Neural cell (in vitro differentiated cells): Measurements from ENCODE around the gene CLCNKB.

ENCODE experiments used
- EP300 ChIP-seq: fragments of 450-650 bp; conservative IDR thresholded peaks from 2 replicates; pipeline ENCODE4 v1.6.1; 2014; ENCODE audit warnings: antibody characterized with exemption, mild to moderate bottlenecking, moderate library complexity; ENCODE audit not compliant: poor library complexity, severe bottlenecking
- EZH2 ChIP-seq: fragments of 200-600, 300-800 bp; shearing (Covaris generic), sonication (generic); IDR thresholded peaks from 2 replicates; pipeline ENCODE4 v1.6.1; 2014; ENCODE audit warnings: antibody characterized with exemption, low read length, borderline replicate concordance, mild to moderate bottlenecking; ENCODE audit not compliant: insufficient read depth, poor library complexity, severe bottlenecking
- POLR2AphosphoS5 ChIP-seq: IDR thresholded peaks from 2 replicates; pipeline ENCODE4 v1.6.1; 2012
- RAD21 ChIP-seq: fragments of 450-650 bp; conservative IDR thresholded peaks from 2 replicates; pipeline ENCODE4 v1.6.1; 2014; ENCODE audit warnings: antibody characterized with exemption, mild to moderate bottlenecking, moderate library complexity
- SMC3 ChIP-seq: fragments of 450-650 bp; conservative IDR thresholded peaks from 2 replicates; pipeline ENCODE4 v1.6.1; 2014; ENCODE audit warnings: antibody characterized with exemption, mild to moderate bottlenecking, moderate library complexity; ENCODE audit not compliant: poor library complexity
- TAF1 ChIP-seq: IDR thresholded peaks from 2 replicates; pipeline ENCODE4 v1.6.1; 2012; ENCODE audit warnings: low read depth
- TF ChIP-seq, protein P1 (sequence below): fragments of 450-650 bp; IDR thresholded peaks from 2 replicates; pipeline ENCODE4 v1.5.1; 2014; ENCODE audit warnings: antibody characterized with exemption, mild to moderate bottlenecking, moderate library complexity; ENCODE audit not compliant: poor library complexity, severe bottlenecking
- TF ChIP-seq, protein P2 (sequence below): IDR thresholded peaks from 2 replicates; pipeline ENCODE4 v1.6.1; 2012; ENCODE audit warnings: borderline replicate concordance

DNA sequence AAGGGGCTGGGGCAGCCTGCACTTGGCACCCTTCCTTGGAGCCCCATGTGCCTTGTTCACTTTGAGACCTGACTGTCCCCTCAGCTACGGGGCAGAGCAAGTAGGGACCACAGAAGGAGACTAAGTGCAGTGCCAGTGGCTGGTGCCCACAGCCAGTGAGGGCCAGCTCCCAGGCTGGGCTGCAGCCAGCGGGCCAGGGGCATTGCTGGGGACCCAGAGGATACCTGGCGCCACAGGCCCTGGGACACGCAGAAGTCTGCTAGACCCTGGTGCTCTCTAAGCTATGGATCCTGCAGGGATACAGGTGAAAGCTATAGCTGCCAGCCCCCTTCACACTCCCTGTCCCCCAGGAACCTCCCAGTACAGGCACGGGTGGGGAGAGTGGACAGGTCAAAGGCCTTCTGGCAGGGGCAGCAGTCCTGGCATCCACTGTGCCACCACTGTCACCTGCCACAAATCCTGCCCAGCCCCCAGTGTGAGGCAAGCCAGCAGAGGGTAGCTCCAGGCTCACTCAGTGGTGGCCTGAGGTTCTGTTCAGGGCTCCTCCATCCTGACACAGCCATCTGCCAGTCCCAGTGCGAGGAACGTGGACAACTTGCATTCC lies 20.4 kb upstream of the CLCNKB start:
- TF ChIP-seq, protein P1, sequence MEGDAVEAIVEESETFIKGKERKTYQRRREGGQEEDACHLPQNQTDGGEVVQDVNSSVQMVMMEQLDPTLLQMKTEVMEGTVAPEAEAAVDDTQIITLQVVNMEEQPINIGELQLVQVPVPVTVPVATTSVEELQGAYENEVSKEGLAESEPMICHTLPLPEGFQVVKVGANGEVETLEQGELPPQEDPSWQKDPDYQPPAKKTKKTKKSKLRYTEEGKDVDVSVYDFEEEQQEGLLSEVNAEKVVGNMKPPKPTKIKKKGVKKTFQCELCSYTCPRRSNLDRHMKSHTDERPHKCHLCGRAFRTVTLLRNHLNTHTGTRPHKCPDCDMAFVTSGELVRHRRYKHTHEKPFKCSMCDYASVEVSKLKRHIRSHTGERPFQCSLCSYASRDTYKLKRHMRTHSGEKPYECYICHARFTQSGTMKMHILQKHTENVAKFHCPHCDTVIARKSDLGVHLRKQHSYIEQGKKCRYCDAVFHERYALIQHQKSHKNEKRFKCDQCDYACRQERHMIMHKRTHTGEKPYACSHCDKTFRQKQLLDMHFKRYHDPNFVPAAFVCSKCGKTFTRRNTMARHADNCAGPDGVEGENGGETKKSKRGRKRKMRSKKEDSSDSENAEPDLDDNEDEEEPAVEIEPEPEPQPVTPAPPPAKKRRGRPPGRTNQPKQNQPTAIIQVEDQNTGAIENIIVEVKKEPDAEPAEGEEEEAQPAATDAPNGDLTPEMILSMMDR: no peak
- TF ChIP-seq, protein P2, sequence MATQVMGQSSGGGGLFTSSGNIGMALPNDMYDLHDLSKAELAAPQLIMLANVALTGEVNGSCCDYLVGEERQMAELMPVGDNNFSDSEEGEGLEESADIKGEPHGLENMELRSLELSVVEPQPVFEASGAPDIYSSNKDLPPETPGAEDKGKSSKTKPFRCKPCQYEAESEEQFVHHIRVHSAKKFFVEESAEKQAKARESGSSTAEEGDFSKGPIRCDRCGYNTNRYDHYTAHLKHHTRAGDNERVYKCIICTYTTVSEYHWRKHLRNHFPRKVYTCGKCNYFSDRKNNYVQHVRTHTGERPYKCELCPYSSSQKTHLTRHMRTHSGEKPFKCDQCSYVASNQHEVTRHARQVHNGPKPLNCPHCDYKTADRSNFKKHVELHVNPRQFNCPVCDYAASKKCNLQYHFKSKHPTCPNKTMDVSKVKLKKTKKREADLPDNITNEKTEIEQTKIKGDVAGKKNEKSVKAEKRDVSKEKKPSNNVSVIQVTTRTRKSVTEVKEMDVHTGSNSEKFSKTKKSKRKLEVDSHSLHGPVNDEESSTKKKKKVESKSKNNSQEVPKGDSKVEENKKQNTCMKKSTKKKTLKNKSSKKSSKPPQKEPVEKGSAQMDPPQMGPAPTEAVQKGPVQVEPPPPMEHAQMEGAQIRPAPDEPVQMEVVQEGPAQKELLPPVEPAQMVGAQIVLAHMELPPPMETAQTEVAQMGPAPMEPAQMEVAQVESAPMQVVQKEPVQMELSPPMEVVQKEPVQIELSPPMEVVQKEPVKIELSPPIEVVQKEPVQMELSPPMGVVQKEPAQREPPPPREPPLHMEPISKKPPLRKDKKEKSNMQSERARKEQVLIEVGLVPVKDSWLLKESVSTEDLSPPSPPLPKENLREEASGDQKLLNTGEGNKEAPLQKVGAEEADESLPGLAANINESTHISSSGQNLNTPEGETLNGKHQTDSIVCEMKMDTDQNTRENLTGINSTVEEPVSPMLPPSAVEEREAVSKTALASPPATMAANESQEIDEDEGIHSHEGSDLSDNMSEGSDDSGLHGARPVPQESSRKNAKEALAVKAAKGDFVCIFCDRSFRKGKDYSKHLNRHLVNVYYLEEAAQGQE: no peak
- TF ChIP-seq SMC3 (no peak), EP300 (no peak), POLR2AphosphoS5 (no peak), TAF1 (no peak), EZH2 (no peak), RAD21 (no peak)
